T-cell (primary cell): ENCODE data around the gene SEMA4D. TPM values are rescaled to one million over a fixed set of nuclear protein-coding genes. Genes with fewer than 3 reads are reported as not detected.

Experiments used
- ATAC-seq, 4 experiments: fragments of 200-7000 bp in 3 of 4; fragments of 150-1000 bp in 1 of 4; cut with Tn5 transposase; replicated peaks in 1 of 4; 1 replicate in 3 of 4; 2 replicates in 1 of 4; pipeline ENCODE4 v1.10.0; 2021; ENCODE audit warnings: moderate library complexity in 3 of 4, mild to moderate bottlenecking in 2 of 4, moderate number of reproducible peaks in 1 of 4
- CTCF ChIA-PET, 2 donors: fragments of 300-600 bp; sonication (Branson Sonifier 250); formaldehyde crosslinking; loops; one replicate each; lab custom pipeline; 2022; ENCODE audit warnings: antibody characterized with exemption in 2 of 2; lab: Charles Lee
- POLR2A ChIA-PET, 2 donors: fragments of 300-600 bp; sonication (Branson Sonifier 250); formaldehyde crosslinking; loops; one replicate each; lab custom pipeline; 2022; ENCODE audit warnings: antibody characterized with exemption in 2 of 2; lab: Charles Lee
- DNase-seq, 35 experiments: peaks; one replicate each; pipeline versions ENCODE4 v3.0.0 to v3.0.0-alpha.2; 2013 to 2023
- H3K27ac ChIP-seq: one replicate; pipeline ENCODE4 v1.5.1; 2013; ENCODE audit warnings: low read length
- H3K27me3 ChIP-seq, 2 experiments: replicated peaks in 1 of 2; 1 replicate in 1 of 2; 2 replicates in 1 of 2; pipeline versions ENCODE4 v1.6.1 to v1.7.0; 2013; ENCODE audit warnings: low read length in 1 of 2, mixed read lengths in 1 of 2; ENCODE audit not compliant: control insufficient read depth in 2 of 2, insufficient read depth in 2 of 2; ENCODE audit errors: extremely low read depth in 1 of 2
- H3K36me3 ChIP-seq, 2 donors: 1 replicate in 1 of 2; 2 replicates in 1 of 2; pipeline versions ENCODE4 v1.6.1 to v1.7.0; 2013; ENCODE audit warnings: low read length in 1 of 2; ENCODE audit not compliant: control insufficient read depth in 2 of 2, insufficient read depth in 1 of 2; ENCODE audit errors: extremely low read depth in 1 of 2
- H3K4me1 ChIP-seq, 2 experiments: 1 replicate in 1 of 2; 2 replicates in 1 of 2; pipeline versions ENCODE4 v1.6.1 to v1.7.0; 2013; ENCODE audit warnings: low read length in 2 of 2, mixed read lengths in 1 of 2; ENCODE audit not compliant: insufficient read depth in 2 of 2, control insufficient read depth in 1 of 2; ENCODE audit errors: extremely low read depth in 1 of 2
- H3K4me3 ChIP-seq, 2 donors: 1 replicate in 1 of 2; 2 replicates in 1 of 2; pipeline versions ENCODE4 v1.5.1 to v1.7.0; 2013; ENCODE audit warnings: mild to moderate bottlenecking in 2 of 2, low read length in 1 of 2, moderate library complexity in 1 of 2; ENCODE audit not compliant: control insufficient read depth in 1 of 2; ENCODE audit errors: extremely low read depth in 1 of 2
- H3K9me3 ChIP-seq: 2 replicates; pipeline ENCODE4 v1.7.0; 2013
- H3K27ac Mint-ChIP-seq, 2 donors: one replicate each; pipeline ENCODE4 v1.8.0; 2020 to 2021; ENCODE audit warnings: mild to moderate bottlenecking in 2 of 2, mixed read lengths in 2 of 2
- H3K27me3 Mint-ChIP-seq, 2 donors: one replicate each; pipeline ENCODE4 v1.8.0; 2021 to 2022; ENCODE audit warnings: mixed read lengths in 2 of 2
- H3K36me3 Mint-ChIP-seq: one replicate; pipeline ENCODE4 v1.8.0; 2021; ENCODE audit warnings: mixed read lengths
- H3K4me1 Mint-ChIP-seq, 3 donors: one replicate each; pipeline ENCODE4 v1.8.0; 2020 to 2022; ENCODE audit warnings: mixed read lengths in 3 of 3, mild to moderate bottlenecking in 1 of 3
- H3K4me3 Mint-ChIP-seq, 3 donors: one replicate each; pipeline ENCODE4 v1.8.0; 2020 to 2022; ENCODE audit warnings: mild to moderate bottlenecking in 3 of 3, mixed read lengths in 3 of 3, moderate library complexity in 3 of 3
- H3K9me3 Mint-ChIP-seq, 3 donors: one replicate each; pipeline ENCODE4 v1.8.0; 2020 to 2022; ENCODE audit warnings: mixed read lengths in 3 of 3
- WGBS: methylation state at CpG from one replicate; pipeline ENCODE4 v1.1.5; 2013; ENCODE audit warnings: missing lambda C conversion rate; ENCODE audit not compliant: insufficient coverage; 5-methylcytosine and 5-hydroxymethylcytosine counted together
- total RNA-seq, 35 experiments: library from RNA in 6 of 35; stranded (reverse) in 6 of 35; fragments of 120-200 nt in 1 of 35; gene quantifications; one replicate each; pipeline versions ENCODE4 v1.2.1 to v1.2.4 and lab custom pipeline; 2013 to 2026

SEMA4D gene
- total RNA-seq, 5 donors from 2014 or later (not counting 1 experiment from before 2014, with no cell fraction given): 347 to 585 (median 434) TPM

GRCh38 chr9:89470224-89470839 lies 27.6 kb downstream of the SEMA4D start:
- no peaks in the 10 kb centered on the region for H3K9me3 ChIP-seq
- Mint-ChIP-seq H3K27ac (peak overlapping the region; percentile 97 to 98), H3K4me1 (peaks cover 95 to 98% (median 98%) of the 10 kb centered on the region in 3 donors), H3K36me3 (peaks cover 68% of the 10 kb centered on the region), H3K4me3 (peak overlapping the region; percentile 50 to 80 (median 57)), H3K9me3 (no peaks in the 10 kb centered on the region), H3K27me3 (no peaks in the 10 kb centered on the region)
- ChIA-PET CTCF (interaction anchor here in 1 of 2 donors (1.2 to 1.6 kb wide), 3 partner anchors 20 to 53 kb away, joined by 4 to 6 read pairs (median 5); no protein-coding TSS in a partner anchor), POLR2A (interaction anchor here (0.6 to 1.0 kb wide), 3 partner anchors 29 to 78 kb away, joined by 3 to 4 read pairs (median 4); no protein-coding TSS in a partner anchor)
- peaks cover 4 to 46% of the 10 kb centered on the region in 2 donors for H3K36me3 ChIP-seq
- peak overlapping the region; percentile 88 for H3K27ac ChIP-seq
- ATAC-seq (no peak), DNase-seq (no peak)
- WGBS: 35% methylated on average over 3 of the region's 6 CpGs
- H3K4me3 ChIP-seq: no peak overlapping the region
- peaks cover 80 to 86% of the 10 kb centered on the region in 2 experiments for H3K4me1 ChIP-seq
- H3K27me3 ChIP-seq: no peaks in the 10 kb centered on the region

- H3K27ac Mint-ChIP-seq: peak overlapping the region; percentile 97 to 98
- H3K4me1 Mint-ChIP-seq: peaks cover 97 to 99% (median 98%) of the 10 kb centered on the region in 3 donors
- Histone ChIP-seq H3K9me3 (no peaks in the 10 kb centered on the region), H3K27me3 (no peaks in the 10 kb centered on the region), H3K36me3 (peaks cover 4 to 38% of the 10 kb centered on the region in 2 donors), H3K4me1 (peaks cover 84 to 88% of the 10 kb centered on the region in 2 experiments), H3K4me3 (peak overlapping the region in 1 of 2 donors; percentile 19), H3K27ac (peak overlapping the region; percentile 88)
- CTCF ChIA-PET: no interaction called here
- H3K27me3 Mint-ChIP-seq: no peaks in the 10 kb centered on the region
- peaks cover 67% of the 10 kb centered on the region for H3K36me3 Mint-ChIP-seq
- DNase-seq (no peak), ATAC-seq (peak; percentile 25 to 35 (median 30))
- POLR2A ChIA-PET: no interaction called here
- H3K9me3 Mint-ChIP-seq: no peaks in the 10 kb centered on the region
- peak overlapping the region; percentile 57 to 80 (median 74) for H3K4me3 Mint-ChIP-seq
- WGBS: no CpG with 5 or more reads among the region's 1 CpG
Observed at GRCh38 chr9:89469003-89469402, 28.9 kb downstream of the SEMA4D start.

GRCh38 chr9:89468281-89468960 lies 29.5 kb downstream of the SEMA4D start:
- no peaks in the 10 kb centered on the region for H3K9me3 ChIP-seq
- H3K27me3 ChIP-seq: no peaks in the 10 kb centered on the region
- DNase-seq: no peak
- WGBS: 56% methylated on average over 3 of the region's 7 CpGs
- peak overlapping the region in 1 of 2 donors; percentile 19 for H3K4me3 ChIP-seq
- Mint-ChIP-seq H3K4me1 (peaks cover 97 to 99% (median 98%) of the 10 kb centered on the region in 3 donors), H3K36me3 (peaks cover 62% of the 10 kb centered on the region), H3K27ac (peak overlapping the region; percentile 97 to 98), H3K4me3 (peak overlapping the region; percentile 57 to 80 (median 74)), H3K9me3 (no peaks in the 10 kb centered on the region), H3K27me3 (no peaks in the 10 kb centered on the region)
- ChIA-PET CTCF (no interaction called here), POLR2A (interaction anchor here in 1 of 2 donors (0.6 kb wide), 1 partner anchor 22 kb away, joined by 4 read pairs; no protein-coding TSS in a partner anchor)
- H3K27ac ChIP-seq: peak overlapping the region; percentile 88
- H3K36me3 ChIP-seq: peaks cover 4 to 35% of the 10 kb centered on the region in 2 donors
- H3K4me1 ChIP-seq: peaks cover 88 to 89% of the 10 kb centered on the region in 2 experiments
- no peak for ATAC-seq

- Mint-ChIP-seq H3K27me3 (no peaks in the 10 kb centered on the region), H3K4me1 (peaks cover 98 to 100% (median 98%) of the 10 kb centered on the region in 3 donors), H3K4me3 (peak overlapping the region; percentile 57 to 80 (median 68)), H3K9me3 (no peaks in the 10 kb centered on the region), H3K27ac (peak overlapping the region; percentile 97 to 98), H3K36me3 (peaks cover 61% of the 10 kb centered on the region)
- peaks cover 4 to 28% of the 10 kb centered on the region in 2 donors for H3K36me3 ChIP-seq
- ATAC-seq: peak; percentile 13 to 33 (median 25)
- DNase-seq: peak in 9 of 35 experiments; percentile 23 to 68 (median 40)
- POLR2A ChIA-PET: interaction anchor here in 1 of 2 donors (0.6 kb wide), 3 partner anchors 9 to 405 kb away, joined by 3 to 7 read pairs (median 3); no protein-coding TSS in a partner anchor
- CTCF ChIA-PET: interaction anchor here in 1 of 2 donors (0.9 kb wide), 1 partner anchor 21 kb away, joined by 5 read pairs; no protein-coding TSS in a partner anchor
- H3K4me1 ChIP-seq: peaks cover 89 to 98% of the 10 kb centered on the region in 2 experiments
- no CpG with 5 or more reads among the region's 4 CpGs for WGBS
- H3K9me3 ChIP-seq: no peaks in the 10 kb centered on the region
- no peak overlapping the region for H3K4me3 ChIP-seq
- H3K27ac ChIP-seq: peak overlapping the region; percentile 88
- no peaks in the 10 kb centered on the region for H3K27me3 ChIP-seq
Observed at GRCh38 chr9:89467278-89467625, 30.7 kb downstream of the SEMA4D start.

GRCh38 chr9:89466451-89467277 lies 31.2 kb downstream of the SEMA4D start:
- Histone ChIP-seq H3K36me3 (peaks cover 4 to 24% of the 10 kb centered on the region in 2 donors), H3K4me1 (peaks cover 89 to 96% of the 10 kb centered on the region in 2 experiments), H3K4me3 (peak overlapping the region in 1 of 2 donors; percentile 3), H3K9me3 (no peaks in the 10 kb centered on the region), H3K27ac (peak overlapping the region; percentile 88), H3K27me3 (no peaks in the 10 kb centered on the region)
- ATAC-seq (peak; percentile 3 to 11 (median 4)), DNase-seq (peak in 1 of 35 experiments; percentile 53)
- WGBS: 27% methylated on average over 12 of the region's 18 CpGs
- Mint-ChIP-seq H3K36me3 (peaks cover 61% of the 10 kb centered on the region), H3K27ac (peak overlapping the region; percentile 97 to 98), H3K9me3 (no peaks in the 10 kb centered on the region), H3K4me3 (peak overlapping the region; percentile 57 to 80 (median 68)), H3K4me1 (peaks cover 99 to 100% (median 99%) of the 10 kb centered on the region in 3 donors), H3K27me3 (no peaks in the 10 kb centered on the region)
- POLR2A ChIA-PET: interaction anchor here (0.5 to 0.6 kb wide), 3 partner anchors 9 to 21 kb away, joined by 3 to 6 read pairs (median 3); no protein-coding TSS in a partner anchor
- CTCF ChIA-PET: interaction anchor here in 1 of 2 donors (0.9 kb wide), 1 partner anchor 22 kb away, joined by 5 read pairs; no protein-coding TSS in a partner anchor
